Measurements from ENCODE around the gene MLLT3. TPM values are rescaled to one million over a fixed set of nuclear protein-coding genes. Genes with fewer than 3 reads are reported as not detected.

The MLLT3 gene
- total RNA-seq, 1 experiment from 2014 or later: 24.4 TPM

DNA sequence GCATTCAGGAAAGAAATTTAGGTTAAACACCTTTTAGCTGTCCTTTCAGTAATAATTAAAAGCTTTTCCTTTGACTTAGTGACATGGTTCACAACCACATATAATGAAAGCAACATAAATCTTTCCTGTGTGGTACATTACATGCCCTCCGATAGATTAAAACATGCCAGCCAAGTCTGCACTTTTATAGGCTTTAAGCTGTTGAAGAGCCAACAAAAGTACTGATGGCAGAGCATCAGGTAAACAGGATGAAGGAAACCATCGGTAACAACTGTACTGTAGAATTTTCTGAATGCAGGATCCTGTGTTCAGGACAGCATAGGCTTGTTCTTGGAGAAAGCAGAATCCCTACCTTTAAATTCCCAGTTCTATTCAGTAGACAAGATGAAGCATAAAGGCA, 226.6 kb downstream of the MLLT3 start:
- peaks cover 6% of the 10 kb centered on the region for H3K36me3 Mint-ChIP-seq (ENCODE audit: insufficient read depth, unreplicated experiment)
- Histone ChIP-seq H3K4me3 (ENCODE audit: low read depth, low read length) (no peak overlapping the region), H3K27me3 (replicated peaks; ENCODE audit: control insufficient read depth, insufficient read depth, low read length) (no peaks in the 10 kb centered on the region), H3K4me1 (0 out of 2 replicates have a peak, but pooled peaks cover 14% of the 10 kb centered on the region), H3K9me3 (no peaks in the 10 kb centered on the region), H3K36me3 (ENCODE audit: control insufficient read depth, insufficient read depth, low read length) (no peaks in the 10 kb centered on the region)
- no TSS peak for BruUV-seq (replicated peaks)
- no peaks in the 10 kb centered on the region for H3K9me3 Mint-ChIP-seq (ENCODE audit: unreplicated experiment)
- no peaks in the 10 kb centered on the region for H3K4me1 Mint-ChIP-seq (ENCODE audit: low read depth, unreplicated experiment)
- H3K27ac Mint-ChIP-seq (ENCODE audit: unreplicated experiment): no peak overlapping the region
- no peak for DNase-seq
- no peaks in the 10 kb centered on the region for H3K27me3 Mint-ChIP-seq (ENCODE audit: insufficient read depth, unreplicated experiment)
- CTCF ChIA-PET: no interaction called here
- intact Hi-C loops (cut with micrococcal nuclease; ENCODE audit: unreplicated experiment): no loop called here
- POLR2A ChIA-PET: no interaction called here
- no peak overlapping the region for H3K4me3 Mint-ChIP-seq (ENCODE audit: unreplicated experiment)
- TF ChIP-seq, protein P1, sequence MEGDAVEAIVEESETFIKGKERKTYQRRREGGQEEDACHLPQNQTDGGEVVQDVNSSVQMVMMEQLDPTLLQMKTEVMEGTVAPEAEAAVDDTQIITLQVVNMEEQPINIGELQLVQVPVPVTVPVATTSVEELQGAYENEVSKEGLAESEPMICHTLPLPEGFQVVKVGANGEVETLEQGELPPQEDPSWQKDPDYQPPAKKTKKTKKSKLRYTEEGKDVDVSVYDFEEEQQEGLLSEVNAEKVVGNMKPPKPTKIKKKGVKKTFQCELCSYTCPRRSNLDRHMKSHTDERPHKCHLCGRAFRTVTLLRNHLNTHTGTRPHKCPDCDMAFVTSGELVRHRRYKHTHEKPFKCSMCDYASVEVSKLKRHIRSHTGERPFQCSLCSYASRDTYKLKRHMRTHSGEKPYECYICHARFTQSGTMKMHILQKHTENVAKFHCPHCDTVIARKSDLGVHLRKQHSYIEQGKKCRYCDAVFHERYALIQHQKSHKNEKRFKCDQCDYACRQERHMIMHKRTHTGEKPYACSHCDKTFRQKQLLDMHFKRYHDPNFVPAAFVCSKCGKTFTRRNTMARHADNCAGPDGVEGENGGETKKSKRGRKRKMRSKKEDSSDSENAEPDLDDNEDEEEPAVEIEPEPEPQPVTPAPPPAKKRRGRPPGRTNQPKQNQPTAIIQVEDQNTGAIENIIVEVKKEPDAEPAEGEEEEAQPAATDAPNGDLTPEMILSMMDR (IDR thresholded peaks at IDR 0.05; ENCODE audit: insufficient read depth in 1 of 2, low read depth in 1 of 2, low read length in 1 of 2, severe bottlenecking in 1 of 2, unreplicated experiment in 1 of 2): no peak

DNA sequence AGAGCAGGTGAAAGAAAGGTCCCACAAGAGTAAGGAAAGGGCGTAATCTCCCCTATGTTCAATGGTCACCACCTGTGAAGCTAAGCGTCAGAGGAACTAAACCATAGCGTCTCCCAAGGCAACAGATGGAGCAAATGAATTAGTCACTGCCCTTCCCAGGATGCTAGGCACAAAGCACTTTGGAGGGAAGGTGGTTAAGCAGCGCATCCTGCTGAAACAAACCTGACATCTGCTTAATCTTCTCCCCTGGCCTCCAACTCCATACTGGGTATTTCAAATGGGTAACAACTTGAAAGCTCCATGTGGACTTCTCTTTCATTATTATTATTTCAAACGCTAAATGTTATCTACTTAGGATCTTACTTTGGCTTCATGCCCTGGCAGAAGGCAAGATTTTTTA, 227.3 kb downstream of the MLLT3 start:
- H3K4me3 ChIP-seq (ENCODE audit: low read depth, low read length): no peak overlapping the region
- no peaks in the 10 kb centered on the region for H3K9me3 ChIP-seq
- CTCF ChIA-PET: no interaction called here
- POLR2A ChIA-PET: no interaction called here
- Mint-ChIP-seq H3K27ac (ENCODE audit: unreplicated experiment) (no peak overlapping the region), H3K4me3 (ENCODE audit: unreplicated experiment) (no peak overlapping the region), H3K4me1 (ENCODE audit: low read depth, unreplicated experiment) (no peaks in the 10 kb centered on the region), H3K9me3 (ENCODE audit: unreplicated experiment) (no peaks in the 10 kb centered on the region), H3K36me3 (ENCODE audit: insufficient read depth, unreplicated experiment) (peaks cover 6% of the 10 kb centered on the region), H3K27me3 (ENCODE audit: insufficient read depth, unreplicated experiment) (no peaks in the 10 kb centered on the region)
- intact Hi-C loops (cut with micrococcal nuclease; ENCODE audit: unreplicated experiment): no loop called here
- no peaks in the 10 kb centered on the region for H3K36me3 ChIP-seq (ENCODE audit: control insufficient read depth, insufficient read depth, low read length)
- H3K27me3 ChIP-seq (replicated peaks; ENCODE audit: control insufficient read depth, insufficient read depth, low read length): no peaks in the 10 kb centered on the region
- H3K4me1 ChIP-seq: 0 out of 2 replicates have a peak, but pooled peaks cover 14% of the 10 kb centered on the region
- no peak for DNase-seq
- TF ChIP-seq, protein P1 (IDR thresholded peaks at IDR 0.05; ENCODE audit: insufficient read depth in 1 of 2, low read depth in 1 of 2, low read length in 1 of 2, severe bottlenecking in 1 of 2, unreplicated experiment in 1 of 2): no peak
- BruUV-seq (replicated peaks): no TSS peak

DNA sequence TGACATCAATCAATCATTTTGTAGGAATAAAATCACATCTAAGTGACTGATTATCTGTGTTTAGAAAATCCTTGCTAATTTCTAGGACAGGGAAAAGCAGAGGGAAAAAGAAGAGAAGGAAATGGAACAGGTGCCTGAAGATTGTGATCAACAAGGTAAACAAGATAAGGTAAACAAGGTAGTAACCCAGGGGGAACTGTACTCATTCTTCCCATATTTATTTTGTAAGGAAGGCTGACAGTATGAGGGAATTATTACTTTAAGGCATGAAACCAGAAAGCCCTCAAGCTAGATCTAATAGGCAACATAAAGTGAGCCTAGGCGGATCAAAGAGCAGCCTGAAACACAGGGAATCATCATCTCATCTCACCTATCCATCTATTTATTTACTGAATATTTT, 231.1 kb downstream of the MLLT3 start:
- BruUV-seq (replicated peaks): no TSS peak
- DNase-seq: no peak
- no peaks in the 10 kb centered on the region for H3K27me3 ChIP-seq (replicated peaks; ENCODE audit: control insufficient read depth, insufficient read depth, low read length)
- H3K4me3 Mint-ChIP-seq (ENCODE audit: unreplicated experiment): no peak overlapping the region
- ChIA-PET CTCF (no interaction called here), POLR2A (no interaction called here)
- H3K9me3 ChIP-seq: no peaks in the 10 kb centered on the region
- H3K27me3 Mint-ChIP-seq (ENCODE audit: insufficient read depth, unreplicated experiment): no peaks in the 10 kb centered on the region
- TF ChIP-seq, protein P1 (IDR thresholded peaks at IDR 0.05; ENCODE audit: insufficient read depth in 1 of 2, low read depth in 1 of 2, low read length in 1 of 2, severe bottlenecking in 1 of 2, unreplicated experiment in 1 of 2): no peak
- 0 out of 2 replicates have a peak, but pooled peaks cover 9% of the 10 kb centered on the region for H3K4me1 ChIP-seq
- H3K36me3 ChIP-seq (ENCODE audit: control insufficient read depth, insufficient read depth, low read length): no peaks in the 10 kb centered on the region
- no peak overlapping the region for H3K27ac Mint-ChIP-seq (ENCODE audit: unreplicated experiment)
- H3K4me3 ChIP-seq (ENCODE audit: low read depth, low read length): no peak overlapping the region
- H3K36me3 Mint-ChIP-seq (ENCODE audit: insufficient read depth, unreplicated experiment): peaks cover 11% of the 10 kb centered on the region
- intact Hi-C loops (cut with micrococcal nuclease; ENCODE audit: unreplicated experiment): no loop called here
- H3K4me1 Mint-ChIP-seq (ENCODE audit: low read depth, unreplicated experiment): no peaks in the 10 kb centered on the region
- H3K9me3 Mint-ChIP-seq (ENCODE audit: unreplicated experiment): no peaks in the 10 kb centered on the region

All from Caco-2 (cell line).